GM12891 (cell line): Measurements from ENCODE around the gene ALG9.

Experiments
- DNase-seq: peaks from one replicate; pipeline ENCODE4 v3.0.0; 2011; ENCODE audit warnings: low spot score; ENCODE audit not compliant: insufficient read length
- FAIRE-seq: peaks from 2 replicates; lab custom pipeline; 2011; peaks lifted over from hg19 to GRCh38; lab: Jason Lieb, UNC
- PAX5 ChIP-seq: IDR thresholded peaks from 2 replicates; pipeline ENCODE4 v1.6.1; 2011; ENCODE audit warnings: low read length, moderate library complexity, mild to moderate bottlenecking; ENCODE audit not compliant: insufficient read depth, severe bottlenecking
- POLR2A ChIP-seq: IDR thresholded peaks from 2 replicates; pipeline ENCODE4 v1.6.1; 2011; ENCODE audit warnings: low read depth, low read length, control low read depth
- POLR2AphosphoS5 ChIP-seq: IDR thresholded peaks from 2 replicates; pipeline ENCODE4 v1.6.1; 2011; ENCODE audit warnings: low read depth, low read length, control low read depth
- POU2F2 ChIP-seq: IDR thresholded peaks from 2 replicates; pipeline ENCODE4 v1.6.1; 2011; ENCODE audit warnings: low read depth, mild to moderate bottlenecking, control low read depth, low read length, moderate library complexity
- SPI1 ChIP-seq: IDR thresholded peaks from 2 replicates; pipeline ENCODE4 v1.6.1; 2011; ENCODE audit warnings: low read depth, low read length, control low read depth
- TAF1 ChIP-seq: IDR thresholded peaks from 2 replicates; pipeline ENCODE4 v1.6.1; 2011; ENCODE audit warnings: low read depth, low read length, control low read depth

ALG9 gene

DNA sequence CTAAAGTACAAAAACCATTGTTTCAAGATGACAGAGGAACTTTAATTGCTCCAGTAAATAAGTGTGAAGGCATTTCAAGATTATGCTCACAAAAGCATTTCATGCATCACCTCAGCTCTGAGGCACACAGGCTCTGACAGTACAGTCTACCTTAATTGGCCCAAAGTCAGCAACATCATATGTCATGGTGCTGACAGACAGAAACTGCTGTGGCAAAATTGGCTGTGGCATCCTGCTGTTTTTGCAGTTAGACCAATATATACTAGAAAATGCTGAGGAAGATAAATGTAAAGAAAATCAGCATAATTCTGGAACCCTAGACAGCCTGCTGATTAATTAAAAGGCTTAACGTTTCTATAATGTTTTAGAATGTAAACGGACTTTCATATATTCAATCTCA lies 70.2 kb downstream of the ALG9 start:
- no peak for DNase-seq

DNA sequence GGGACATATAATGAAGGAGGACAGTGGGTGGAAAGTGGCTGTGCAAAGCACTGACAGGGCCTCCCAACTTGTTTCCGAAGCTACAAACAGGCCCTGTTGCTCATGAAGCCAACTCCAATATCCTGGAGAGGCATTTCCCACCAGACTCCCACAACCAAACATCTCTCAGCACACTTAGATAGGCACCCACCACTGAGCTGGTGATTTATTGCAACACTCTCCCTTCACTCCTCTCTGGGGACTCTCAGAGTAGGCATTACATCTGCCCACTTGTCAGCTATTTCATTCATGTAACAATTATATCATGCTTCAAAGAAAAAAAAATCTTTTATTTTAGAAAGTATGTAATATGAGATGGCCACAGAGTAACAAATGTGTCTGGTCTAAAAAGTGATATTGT lies 73.1 kb downstream of the ALG9 start:
- FAIRE-seq (no peak), DNase-seq (no peak)
- TF ChIP-seq POLR2A, result no peak
- no peak for TF ChIP-seq SPI1
- TF ChIP-seq POU2F2, result no peak
- no peak for TF ChIP-seq TAF1
- TF ChIP-seq POLR2AphosphoS5, result no peak

More for the DNA sequence above, 70.2 kb downstream of the ALG9 start:
- FAIRE-seq, result no peak
- no peak for TF ChIP-seq SPI1
- no peak for TF ChIP-seq POLR2AphosphoS5
- no peak for TF ChIP-seq POLR2A
- no peak for TF ChIP-seq PAX5
- no peak for TF ChIP-seq TAF1
- TF ChIP-seq POU2F2, result no peak

DNA sequence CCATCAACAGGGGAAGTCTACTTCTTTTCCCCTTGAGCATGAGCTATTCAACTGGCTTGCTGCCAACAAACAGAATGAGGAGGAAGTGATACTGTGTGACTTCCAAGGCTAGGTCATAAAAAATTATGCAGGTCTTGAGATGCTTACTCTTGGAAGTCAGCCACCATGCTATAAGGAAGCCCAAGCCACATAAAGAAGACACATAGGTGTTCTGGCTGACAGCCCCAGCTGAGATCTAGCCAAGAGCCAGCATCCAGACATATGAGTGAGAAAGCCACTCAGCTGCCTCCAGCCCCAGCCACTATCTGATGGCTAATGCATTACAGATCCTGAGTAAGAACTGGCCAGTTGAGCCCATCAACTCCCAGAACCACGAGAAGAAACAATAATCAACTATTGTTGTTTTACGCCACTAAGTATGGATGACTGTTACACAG lies 74.2 kb downstream of the ALG9 start:
- TF ChIP-seq POU2F2, result no peak
- TF ChIP-seq SPI1, result peak; percentile 92
- no peak for TF ChIP-seq PAX5
- peak; percentile 68 for FAIRE-seq
- DNase-seq, result no peak

DNA sequence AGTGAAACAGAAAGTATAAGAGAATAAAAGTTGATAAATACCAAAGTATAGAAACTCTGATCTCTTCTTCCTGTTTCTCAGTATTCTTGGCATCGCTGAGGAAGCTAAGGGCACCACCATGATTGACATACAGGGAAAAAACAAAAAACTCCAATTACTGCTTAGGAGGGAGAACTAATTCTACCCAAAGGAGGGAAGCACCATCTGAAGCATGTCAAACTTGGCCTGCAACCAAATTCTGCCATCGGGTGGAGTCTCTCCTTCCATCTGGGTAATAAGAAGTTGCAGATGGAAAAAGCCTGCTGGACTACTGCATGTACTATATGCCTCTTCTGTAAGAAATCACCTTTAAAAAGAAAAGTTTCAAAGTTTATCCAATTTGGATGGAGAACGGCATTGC lies 74.7 kb downstream of the ALG9 start:
- no peak for DNase-seq
- TF ChIP-seq TAF1, result no peak
- TF ChIP-seq SPI1, result no peak
- TF ChIP-seq POLR2AphosphoS5, result no peak
- no peak for TF ChIP-seq PAX5
- no peak for TF ChIP-seq POU2F2
- TF ChIP-seq POLR2A, result no peak
- no peak for FAIRE-seq

DNA sequence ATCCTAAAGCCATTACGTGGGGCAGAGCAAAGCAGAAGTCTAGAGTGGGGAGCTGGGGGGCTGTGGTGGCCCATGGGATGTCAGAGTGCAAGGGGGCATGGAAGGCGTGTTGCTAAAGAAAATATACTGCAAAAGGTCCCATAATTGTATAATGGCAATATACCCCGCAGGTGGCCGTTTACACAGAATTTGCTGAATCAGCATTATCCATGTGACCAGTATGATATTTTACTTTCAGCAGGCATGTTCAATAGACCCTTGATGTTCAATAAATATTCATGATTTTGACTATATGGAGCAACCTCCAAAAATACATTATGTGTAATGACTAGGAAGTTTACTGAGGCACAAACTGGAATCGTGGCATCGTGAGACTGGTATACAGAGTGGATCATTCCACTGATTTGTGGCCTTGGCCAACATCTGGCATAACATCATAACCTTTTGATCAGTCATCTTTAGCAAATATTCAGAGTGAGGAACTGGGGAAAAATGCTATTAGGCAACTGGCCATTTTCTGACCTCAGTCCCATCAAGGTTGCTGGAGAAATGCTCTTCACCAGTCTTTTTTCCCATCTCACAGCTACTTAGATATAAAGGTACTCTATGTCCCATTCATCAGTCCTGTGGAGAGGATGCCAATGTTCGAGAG lies 75.9 kb downstream of the ALG9 start:
- TF ChIP-seq PAX5, result no peak
- TF ChIP-seq POLR2AphosphoS5, result no peak
- TF ChIP-seq POLR2A, result no peak
- TF ChIP-seq SPI1, result no peak
- no peak for TF ChIP-seq POU2F2
- TF ChIP-seq TAF1, result no peak
- FAIRE-seq (no peak), DNase-seq (no peak)

DNA sequence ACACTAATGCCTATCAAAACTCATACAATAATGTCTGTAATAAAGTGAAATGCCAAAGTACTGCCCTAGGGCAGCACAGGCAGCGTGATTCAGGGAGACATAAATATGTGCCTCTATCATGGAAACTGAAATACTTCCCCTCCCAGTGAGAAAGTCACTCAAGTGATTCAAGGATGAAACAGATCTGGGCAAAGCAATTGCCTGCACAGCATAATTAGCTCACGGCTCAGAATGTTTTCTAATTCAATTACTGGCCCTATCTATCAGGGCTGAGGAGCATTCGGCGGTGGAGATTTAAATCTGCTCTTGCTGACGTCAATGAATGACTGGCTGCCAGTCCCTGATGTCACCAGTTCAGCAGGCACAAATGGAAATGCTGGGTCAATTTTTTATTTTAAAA lies 77.5 kb downstream of the ALG9 start:
- FAIRE-seq (no peak), DNase-seq (no peak)
- TF ChIP-seq POLR2AphosphoS5, result no peak
- no peak for TF ChIP-seq TAF1
- TF ChIP-seq PAX5, result no peak
- no peak for TF ChIP-seq SPI1
- no peak for TF ChIP-seq POU2F2
- TF ChIP-seq POLR2A, result no peak

DNA sequence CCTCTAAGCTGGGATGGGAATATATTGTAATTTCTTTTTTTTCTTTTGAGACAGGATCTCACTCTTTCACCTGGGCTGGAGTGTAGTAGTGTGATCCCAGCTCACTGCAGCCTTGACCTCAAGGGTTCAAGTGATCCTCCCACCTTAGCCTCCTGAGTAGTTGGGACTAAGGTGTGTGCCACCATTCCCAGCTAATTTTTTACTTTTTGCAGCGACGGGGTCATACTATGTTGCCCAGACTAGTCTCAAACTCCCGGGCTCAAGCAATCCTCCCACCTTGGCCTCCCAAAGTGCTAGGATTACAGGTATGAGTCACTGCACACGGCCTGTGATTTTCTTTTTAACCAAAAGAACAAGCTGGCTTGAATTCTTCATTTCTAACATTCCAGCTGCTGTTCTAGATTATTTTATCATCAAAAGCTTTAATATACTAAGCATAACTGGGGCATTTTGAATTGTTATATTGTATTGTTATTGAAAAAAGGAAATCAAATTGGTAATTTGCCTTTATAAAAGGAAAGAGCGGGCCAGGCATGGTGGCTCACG lies 78.4 kb downstream of the ALG9 start:
- DNase-seq, result no peak
- FAIRE-seq, result no peak
- TF ChIP-seq POU2F2, result no peak
- TF ChIP-seq POLR2A, result no peak
- TF ChIP-seq PAX5, result no peak
- no peak for TF ChIP-seq SPI1
- TF ChIP-seq POLR2AphosphoS5, result no peak
- TF ChIP-seq TAF1, result no peak

DNA sequence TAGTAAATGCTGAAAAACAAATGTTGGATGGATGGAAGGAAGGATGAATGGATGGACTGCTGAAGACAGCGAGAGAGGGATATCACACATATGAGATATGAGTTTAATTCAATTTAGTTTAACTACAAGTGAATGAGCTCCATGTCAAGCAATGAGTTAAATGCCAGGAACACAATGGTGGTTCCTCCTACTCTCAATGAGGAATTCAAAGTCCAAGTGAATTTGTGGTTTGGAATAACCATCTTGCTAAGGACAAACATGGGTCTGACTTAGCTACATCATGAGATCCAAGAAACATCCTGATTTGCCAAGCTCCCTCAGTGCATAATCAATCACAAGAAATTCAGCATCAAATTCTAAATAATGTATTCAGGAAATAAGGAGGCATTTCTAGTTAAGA lies 79.1 kb downstream of the ALG9 start:
- FAIRE-seq (no peak), DNase-seq (no peak)
- TF ChIP-seq PAX5 (no peak), TAF1 (no peak), POLR2AphosphoS5 (no peak), SPI1 (no peak), POLR2A (no peak), POU2F2 (no peak)

DNA sequence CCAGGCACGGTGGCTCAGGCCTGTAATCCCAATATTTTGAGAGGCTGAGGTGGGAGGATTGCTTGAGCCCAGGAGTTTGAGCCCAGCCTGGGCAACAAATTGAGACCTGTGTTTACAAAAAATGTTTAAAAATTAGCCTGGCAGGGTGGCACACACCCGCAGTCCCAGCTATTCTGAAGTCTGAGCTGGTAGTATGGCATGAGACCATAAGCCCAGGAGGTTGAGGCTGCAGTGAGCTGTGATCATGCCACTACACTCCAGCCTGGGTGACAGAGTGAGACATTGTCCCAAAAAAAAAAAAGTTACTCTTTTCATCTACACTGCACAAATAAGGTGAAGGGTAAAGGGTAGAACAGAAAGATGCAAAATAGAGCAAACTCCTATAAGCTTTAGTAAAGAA lies 82.9 kb downstream of the ALG9 start:
- no peak for DNase-seq
- no peak for FAIRE-seq
- TF ChIP-seq TAF1, result no peak
- no peak for TF ChIP-seq PAX5
- no peak for TF ChIP-seq POU2F2
- no peak for TF ChIP-seq POLR2AphosphoS5
- TF ChIP-seq SPI1, result no peak
- TF ChIP-seq POLR2A, result no peak
